Keratinocyte (primary cell): ENCODE measurements around the gene ITIH5. TPM values are rescaled to one million over a fixed set of nuclear protein-coding genes. Genes with fewer than 3 reads are reported as not detected.

Source experiments
- DNase-seq: peaks from one replicate; pipeline ENCODE4 v3.0.0-alpha.2; 2011; ENCODE audit warnings: low read depth, missing footprints, low spot score
- FAIRE-seq: peaks from 2 replicates; lab custom pipeline; 2011; peaks lifted over from hg19 to GRCh38; lab: Jason Lieb, UNC
- H2AFZ ChIP-seq: 2 replicates; pipeline ENCODE4 v1.6.0; 2012; ENCODE audit warnings: low read length, control low read depth, inconsistent platforms; ENCODE audit not compliant: control insufficient read depth
- H3K27ac ChIP-seq: 2 replicates; pipeline ENCODE4 v1.5.1; 2011; ENCODE audit warnings: low read length; ENCODE audit not compliant: control insufficient read depth, insufficient read depth
- H3K27me3 ChIP-seq: 3 replicates; pipeline ENCODE4 v1.6.0; 2011; ENCODE audit warnings: low read length; ENCODE audit not compliant: control insufficient read depth, insufficient read depth; ENCODE audit errors: extremely low read depth
- H3K36me3 ChIP-seq, 2 experiments: 2 replicates in 1 of 2; 3 replicates in 1 of 2; pipeline ENCODE4 v1.5.1; 2011; ENCODE audit warnings: low read length in 2 of 2, mild to moderate bottlenecking in 1 of 2; ENCODE audit not compliant: control insufficient read depth in 2 of 2, insufficient read depth in 2 of 2; ENCODE audit errors: extremely low read depth in 1 of 2
- H3K4me1 ChIP-seq: 3 replicates; pipeline ENCODE4 v1.5.1; 2011; ENCODE audit warnings: low read length; ENCODE audit not compliant: control insufficient read depth, insufficient read depth; ENCODE audit errors: extremely low read depth
- H3K4me2 ChIP-seq: 3 replicates; pipeline ENCODE4 v1.6.0; 2011; ENCODE audit warnings: low read depth, low read length; ENCODE audit not compliant: control insufficient read depth, insufficient read depth; ENCODE audit errors: extremely low read depth
- H3K4me3 ChIP-seq, 3 experiments: fragments of 200-600 bp in 1 of 3; sonication (generic) in 1 of 3; 2 replicates in 2 of 3; 3 replicates in 1 of 3; pipeline ENCODE4 v1.5.1; 2011 to 2016; ENCODE audit warnings: low read length in 3 of 3, mild to moderate bottlenecking in 3 of 3, control low read depth in 2 of 3, inconsistent platforms in 1 of 3, low read depth in 1 of 3, mixed read lengths in 1 of 3, mixed run types in 1 of 3, moderate library complexity in 1 of 3; ENCODE audit not compliant: control insufficient read depth in 2 of 3, insufficient read depth in 2 of 3; ENCODE audit errors: extremely low read depth in 1 of 3
- H3K79me2 ChIP-seq: 2 replicates; pipeline ENCODE4 v1.6.0; 2012; ENCODE audit warnings: low read length; ENCODE audit not compliant: control insufficient read depth, insufficient read depth
- H3K9ac ChIP-seq: 3 replicates; pipeline ENCODE4 v1.6.0; 2011; ENCODE audit warnings: low read length; ENCODE audit not compliant: control insufficient read depth, insufficient read depth; ENCODE audit errors: extremely low read depth
- H3K9me1 ChIP-seq: 3 replicates; pipeline ENCODE4 v1.6.0; 2011; ENCODE audit warnings: low read length; ENCODE audit not compliant: control insufficient read depth, insufficient read depth; ENCODE audit errors: extremely low read depth
- H3K9me3 ChIP-seq: 2 replicates; pipeline ENCODE4 v1.5.1; 2012; ENCODE audit warnings: low read depth, low read length; ENCODE audit not compliant: control insufficient read depth
- H4K20me1 ChIP-seq: 3 replicates; pipeline ENCODE4 v1.6.0; 2011; ENCODE audit warnings: low read length; ENCODE audit not compliant: control insufficient read depth, insufficient read depth; ENCODE audit errors: extremely low read depth
- EZH2 ChIP-seq: IDR thresholded peaks from one replicate; pipeline ENCODE4 v1.6.1; 2012; ENCODE audit warnings: inconsistent platforms, mild to moderate bottlenecking, low read length, moderate library complexity
- dilution Hi-C: fragments of 300-500 bp; cut with MboI; formaldehyde crosslinking; loops from one replicate; pipeline ENCODE4 v1.7.0; 2020; ENCODE audit warnings: low sequenced_read_pairs; ENCODE audit not compliant: extremely low pct_ligation_motif_present
- polyA plus RNA-seq, 5 experiments: library from polyadenylated mRNA; depleted of rRNA in 3 of 5; stranded (reverse) in 3 of 5; stranded (forward) in 1 of 5; unstranded in 1 of 5; fragments of >200 nt; gene quantifications; 1 replicate in 1 of 5; 2 replicates in 3 of 5; 3 replicates in 1 of 5; pipeline versions ENCODE4 v1.2.1 to v1.2.3, GENCODE V29; 2011 to 2012; ENCODE audit warnings: missing spikeins in 2 of 5, low read depth in 1 of 5, low replicate concordance in 1 of 5
- TF ChIP-seq, protein P1 (sequence below), 3 experiments: IDR thresholded peaks in 1 of 3; conservative IDR thresholded peaks in 1 of 3; optimal IDR thresholded peaks in 1 of 3; 2 replicates in 2 of 3; 3 replicates in 1 of 3; pipeline versions ENCODE3 to v1.5.1; 2011; ENCODE audit warnings: low read length in 3 of 3, mild to moderate bottlenecking in 3 of 3, moderate library complexity in 2 of 3, control low read depth in 1 of 3, inconsistent platforms in 1 of 3; ENCODE audit not compliant: insufficient read depth in 2 of 3; ENCODE audit errors: extremely low read depth in 1 of 3

The ITIH5 gene
- polyA plus RNA-seq, 1 donor (not counting 4 experiments of a cell fraction or from before 2014, with no cell fraction given) = not detected

DNA sequence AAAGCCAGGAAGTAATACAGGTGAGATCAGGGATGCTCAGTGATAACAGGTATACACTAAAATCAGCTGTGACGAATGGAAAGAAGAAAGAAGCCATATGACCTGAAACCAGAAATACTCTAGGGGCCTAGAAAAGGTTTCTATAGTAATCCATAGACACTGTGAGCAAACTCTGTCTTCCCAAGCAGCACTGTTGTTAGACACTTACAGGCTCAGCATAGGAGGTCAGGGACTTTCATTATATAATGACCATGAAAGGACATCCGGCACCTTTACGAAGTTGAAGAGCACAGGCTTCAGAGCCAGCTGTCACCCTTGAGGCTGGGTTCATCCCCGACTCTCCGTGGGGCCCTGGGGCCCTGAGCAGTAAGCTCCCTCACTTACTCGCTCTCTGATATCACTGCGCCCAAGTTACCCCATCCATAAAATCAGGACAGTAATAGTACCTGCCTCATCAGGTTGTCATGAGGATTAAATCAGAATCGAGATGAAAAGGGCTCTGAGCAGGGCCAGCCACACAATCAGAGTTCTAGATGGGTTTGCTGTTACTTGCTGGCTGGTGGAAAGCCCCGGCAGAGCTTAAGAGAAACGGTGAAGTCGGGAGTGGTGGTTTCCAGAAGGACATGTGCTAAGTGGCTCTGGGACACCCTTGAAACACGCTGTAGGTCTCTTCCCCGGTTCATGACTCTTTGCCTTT, 79.5 kb downstream of the ITIH5 start:
- Histone ChIP-seq H3K9ac (no peak overlapping the region), H3K9me1 (no peaks in the 10 kb centered on the region), H3K27ac (no peak overlapping the region), H3K4me3 (no peak overlapping the region), H4K20me1 (no peaks in the 10 kb centered on the region), H3K79me2 (no peaks in the 10 kb centered on the region), H3K36me3 (no peaks in the 10 kb centered on the region), H3K27me3 (no peaks in the 10 kb centered on the region), H3K4me1 (no peaks in the 10 kb centered on the region), H3K4me2 (no peak overlapping the region), H2AFZ (no peak overlapping the region), H3K9me3 (no peaks in the 10 kb centered on the region)
- FAIRE-seq = no peak
- no peak for DNase-seq
- TF ChIP-seq, protein P1, sequence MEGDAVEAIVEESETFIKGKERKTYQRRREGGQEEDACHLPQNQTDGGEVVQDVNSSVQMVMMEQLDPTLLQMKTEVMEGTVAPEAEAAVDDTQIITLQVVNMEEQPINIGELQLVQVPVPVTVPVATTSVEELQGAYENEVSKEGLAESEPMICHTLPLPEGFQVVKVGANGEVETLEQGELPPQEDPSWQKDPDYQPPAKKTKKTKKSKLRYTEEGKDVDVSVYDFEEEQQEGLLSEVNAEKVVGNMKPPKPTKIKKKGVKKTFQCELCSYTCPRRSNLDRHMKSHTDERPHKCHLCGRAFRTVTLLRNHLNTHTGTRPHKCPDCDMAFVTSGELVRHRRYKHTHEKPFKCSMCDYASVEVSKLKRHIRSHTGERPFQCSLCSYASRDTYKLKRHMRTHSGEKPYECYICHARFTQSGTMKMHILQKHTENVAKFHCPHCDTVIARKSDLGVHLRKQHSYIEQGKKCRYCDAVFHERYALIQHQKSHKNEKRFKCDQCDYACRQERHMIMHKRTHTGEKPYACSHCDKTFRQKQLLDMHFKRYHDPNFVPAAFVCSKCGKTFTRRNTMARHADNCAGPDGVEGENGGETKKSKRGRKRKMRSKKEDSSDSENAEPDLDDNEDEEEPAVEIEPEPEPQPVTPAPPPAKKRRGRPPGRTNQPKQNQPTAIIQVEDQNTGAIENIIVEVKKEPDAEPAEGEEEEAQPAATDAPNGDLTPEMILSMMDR (optimal IDR thresholded peaks at IDR 0.05 in 1 of 3, IDR thresholded peaks at IDR 0.05 in 1 of 3, conservative IDR thresholded peaks at IDR 0.05 in 1 of 3; ENCODE audit: extremely low read depth in 1 of 3, insufficient read depth in 2 of 3, low read length in 3 of 3) = no peak
- no peak for TF ChIP-seq EZH2
- dilution Hi-C loops = no loop called here

DNA sequence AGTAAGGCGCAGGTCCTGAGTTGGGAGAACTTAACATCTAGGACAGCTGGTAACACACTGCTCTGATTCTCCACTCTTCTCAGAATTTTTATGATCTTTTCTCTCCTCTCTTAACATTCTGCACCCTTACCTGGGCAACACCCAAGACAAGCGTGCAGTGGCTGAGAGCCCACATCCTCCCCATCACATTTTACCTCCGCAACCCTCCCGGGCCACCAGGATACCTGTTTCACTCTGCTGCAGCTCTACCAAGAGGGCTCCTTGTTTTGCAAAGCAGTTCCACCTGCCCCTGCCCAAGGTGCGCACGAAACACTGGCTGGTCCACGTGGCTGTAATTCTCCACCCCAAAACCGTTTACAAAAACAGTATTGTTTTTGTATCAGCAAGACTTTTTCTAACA, 81.5 kb downstream of the ITIH5 start:
- no peak overlapping the region for H2AFZ ChIP-seq
- H3K9me1 ChIP-seq = no peaks in the 10 kb centered on the region
- no peak for TF ChIP-seq EZH2
- TF ChIP-seq, protein P1 (optimal IDR thresholded peaks at IDR 0.05 in 1 of 3, IDR thresholded peaks at IDR 0.05 in 1 of 3, conservative IDR thresholded peaks at IDR 0.05 in 1 of 3; ENCODE audit: extremely low read depth in 1 of 3, insufficient read depth in 2 of 3, low read length in 3 of 3) = no peak
- H3K27me3 ChIP-seq = no peaks in the 10 kb centered on the region
- no peak overlapping the region for H3K9ac ChIP-seq
- H3K4me2 ChIP-seq = no peak overlapping the region
- H3K36me3 ChIP-seq = no peaks in the 10 kb centered on the region
- no peak overlapping the region for H3K27ac ChIP-seq
- DNase-seq (no peak), FAIRE-seq (no peak)
- H3K9me3 ChIP-seq = no peaks in the 10 kb centered on the region
- no peaks in the 10 kb centered on the region for H4K20me1 ChIP-seq
- H3K79me2 ChIP-seq = no peaks in the 10 kb centered on the region
- H3K4me1 ChIP-seq = no peaks in the 10 kb centered on the region
- dilution Hi-C loops = no loop called here
- H3K4me3 ChIP-seq = no peak overlapping the region
